Measurements from ENCODE around the gene PROCA1. TPM values are rescaled to one million over a fixed set of nuclear protein-coding genes. Genes with fewer than 3 reads are reported as not detected.

PROCA1 gene
- total and polyA plus RNA-seq, 12 donors: 0.74 to 4.9 (median 1.3) TPM

GRCh38 chr17:28726627-28727491 lies 15.2 kb upstream of the PROCA1 start:
- H3K27ac ChIP-seq: peak overlapping the region in 9 of 10 donors; percentile 5 to 98 (median 90)
- H3K9me3 ChIP-seq: no peaks in the 10 kb centered on the region
- DNase-seq: peak; percentile 90 to 92
- ATAC-seq: peak; percentile 71 to 88 (median 82)
- H3K36me3 ChIP-seq: peaks cover 0 to 35% (median 29%) of the 10 kb centered on the region in 9 donors
- peak; percentile 98 to 100 (median 99) for TF ChIP-seq CTCF (IDR thresholded peaks at IDR 0.05)
- H3K4me3 ChIP-seq: peak overlapping the region; percentile 50 to 89 (median 78)
- peaks cover 15 to 62% (median 35%) of the 10 kb centered on the region in 9 donors for H3K4me1 ChIP-seq
- 0% methylated on average over 57 of the region's 57 CpGs for WGBS, 2 donors
- no peaks in the 10 kb centered on the region for H3K27me3 ChIP-seq
- intact Hi-C loops (cut with DNase I): loop anchor here in 7 of 10 donors (1.0 to 10.0 kb wide), 7 partner anchors 22 to 388 kb away; partner anchors contain the start of genes PHF12 (in 4 of the 7) and DHRS13 (in 1 of the 7)

- peaks cover 21 to 68% (median 41%) of the 10 kb centered on the region in 9 donors for H3K4me1 ChIP-seq
- 0 to 1% methylated on average over 16 to 49 of the region's 49 CpGs for WGBS, 2 donors
- H3K9me3 ChIP-seq: no peaks in the 10 kb centered on the region
- intact Hi-C loops (cut with DNase I): loop anchor here in 7 of 10 donors (1.0 to 10.0 kb wide), 6 partner anchors 24 to 389 kb away; partner anchors contain the start of genes PHF12 (in 4 of the 7) and DHRS13 (in 1 of the 7)
- H3K27me3 ChIP-seq: no peaks in the 10 kb centered on the region
- ATAC-seq (peak; percentile 27 to 49 (median 42)), DNase-seq (peak; percentile 44 to 74)
- H3K4me3 ChIP-seq: peak within 1 kb of the TSS; percentile 50 to 89 (median 78)
- H3K27ac ChIP-seq: peak within 1 kb of the TSS in 9 of 10 donors; percentile 5 to 98 (median 90)
- H3K36me3 ChIP-seq: peaks cover 0 to 41% (median 34%) of the 10 kb centered on the region in 9 donors
- no peak for TF ChIP-seq CTCF (IDR thresholded peaks at IDR 0.05)
Observed at GRCh38 chr17:28726226-28726626, 14.5 kb upstream of the PROCA1 start, which contains the start of gene TLCD1. Gene TLCD1 (minus strand): TSS chr17:28726233. CDS start chr17:28726097, 136 bp downstream.

- peak overlapping the region; percentile 19 to 89 (median 78) for H3K4me3 ChIP-seq
- H3K27ac ChIP-seq: peak overlapping the region in 8 of 10 donors; percentile 5 to 98 (median 69)
- ATAC-seq (peak in 4 of 8 donors; percentile 1 to 30 (median 12)), DNase-seq (peak; percentile 39 to 70)
- H3K27me3 ChIP-seq: no peaks in the 10 kb centered on the region
- 1 to 2% methylated on average over 45 of the region's 45 CpGs for WGBS, 2 donors
- peaks cover 26 to 73% (median 46%) of the 10 kb centered on the region in 9 donors for H3K4me1 ChIP-seq
- peaks cover 0 to 46% (median 34%) of the 10 kb centered on the region in 9 donors for H3K36me3 ChIP-seq
- no peaks in the 10 kb centered on the region for H3K9me3 ChIP-seq
- intact Hi-C loops (cut with DNase I): loop anchor here in 7 of 10 donors (1.0 to 10.0 kb wide), 6 partner anchors 25 to 389 kb away; partner anchors contain the start of genes PHF12 (in 4 of the 7) and DHRS13 (in 1 of the 7)
- TF ChIP-seq CTCF (IDR thresholded peaks at IDR 0.05): no peak
Observed at GRCh38 chr17:28725660-28726225, 14.1 kb upstream of the PROCA1 start.

Data from heart right ventricle (tissue), 16 donors.